Fibroblast of mammary gland (primary cell): ENCODE results near the gene CELSR3.

Experiments used
- DNase-seq: peaks from one replicate; pipeline ENCODE4 v3.0.0-alpha.2; 2010; ENCODE audit warnings: low read depth
- H3K4me3 ChIP-seq: 2 replicates; pipeline ENCODE4 v1.5.1; 2011; ENCODE audit warnings: low read depth, mild to moderate bottlenecking, low read length, moderate library complexity; ENCODE audit not compliant: control insufficient read depth
- CTCF ChIP-seq: conservative IDR thresholded peaks from 2 replicates; pipeline ENCODE4 v1.5.1; 2011; ENCODE audit warnings: low read depth, low read length, inconsistent platforms; ENCODE audit not compliant: control insufficient read depth, insufficient read depth

The CELSR3 gene

GRCh38 chr3:48661501-48662144, 1.1 kb downstream of the CELSR3 start:
- TF ChIP-seq CTCF: no peak
- peak overlapping the region; percentile 29 for H3K4me3 ChIP-seq
- DNase-seq: peak; percentile 35

- TF ChIP-seq CTCF: no peak
- DNase-seq: no peak
- H3K4me3 ChIP-seq: no peak overlapping the region
Observed at GRCh38 chr3:48660800-48661400, 1.8 kb downstream of the CELSR3 start.

- TF ChIP-seq CTCF: no peak
- DNase-seq: no peak
- no peak overlapping the region for H3K4me3 ChIP-seq
Observed at GRCh38 chr3:48656841-48657281, 5.8 kb downstream of the CELSR3 start.

- TF ChIP-seq CTCF: no peak
- DNase-seq: peak; percentile 78
- H3K4me3 ChIP-seq: peak overlapping the region; percentile 38
Observed at GRCh38 chr3:48656061-48656840, 6.4 kb downstream of the CELSR3 start.

- no peak for TF ChIP-seq CTCF
- no peak for DNase-seq
- H3K4me3 ChIP-seq: peak overlapping the region; percentile 9
Observed at GRCh38 chr3:48655606-48656005, 7.1 kb downstream of the CELSR3 start.

- no peak for TF ChIP-seq CTCF
- no peak overlapping the region for H3K4me3 ChIP-seq
- no peak for DNase-seq
Observed at GRCh38 chr3:48655063-48655462, 7.6 kb downstream of the CELSR3 start.
